Caco-2 (cell line): ENCODE measurements around the gene FMOD. TPM values are rescaled to one million over a fixed set of nuclear protein-coding genes. Genes with fewer than 3 reads are reported as not detected.
"Not testable (repeated sequence)": the region's sequence is repeated elsewhere in the genome, so short reads cannot be mapped to it uniquely, and the experiment has no call there.

ENCODE experiments used
- BruUV-seq: library from RNA; stranded (reverse); fragments of 400-500 nt; replicated peaks from 2 replicates; lab custom pipeline; 2021; lab: Mats Ljungman, UMichigan
- CTCF ChIA-PET: fragments of 300-600 bp; sonication (Branson Sonifier 250); formaldehyde crosslinking; loops from one replicate; lab custom pipeline; 2022; ENCODE audit warnings: antibody characterized with exemption; lab: Charles Lee
- POLR2A ChIA-PET: fragments of 300-600 bp; sonication (Branson Sonifier 250); formaldehyde crosslinking; loops from one replicate; lab custom pipeline; 2022; ENCODE audit warnings: antibody characterized with exemption; lab: Charles Lee
- DNase-seq, 2 experiments: peaks; one replicate each; pipeline versions ENCODE4 v3.0.0 to v3.0.0-alpha.2; 2020 to 2022
- H3K27me3 ChIP-seq: replicated peaks from 2 replicates; pipeline ENCODE4 v1.6.0; 2011; ENCODE audit warnings: low read length; ENCODE audit not compliant: control insufficient read depth, insufficient read depth
- H3K36me3 ChIP-seq: 2 replicates; pipeline ENCODE4 v1.5.1; 2011; ENCODE audit warnings: low read length; ENCODE audit not compliant: control insufficient read depth, insufficient read depth
- H3K4me1 ChIP-seq: fragments of 250-450 bp; sonication (Bioruptor Pico); 2 replicates; pipeline ENCODE4 v1.5.1; 2020; ENCODE audit warnings: mild to moderate bottlenecking
- H3K4me3 ChIP-seq: 2 replicates; pipeline ENCODE4 v1.5.1; 2011; ENCODE audit warnings: low read depth, mild to moderate bottlenecking, control low read depth, low read length
- H3K9me3 ChIP-seq: fragments of 250-450 bp; sonication (Bioruptor Pico); 2 replicates; pipeline ENCODE4 v1.5.1; 2020; ENCODE audit warnings: mild to moderate bottlenecking, moderate library complexity
- H3K27ac Mint-ChIP-seq: one replicate; pipeline ENCODE4 v1.8.0; 2022; ENCODE audit warnings: mixed read lengths; ENCODE audit not compliant: unreplicated experiment
- H3K27me3 Mint-ChIP-seq: one replicate; pipeline ENCODE4 v1.8.0; 2022; ENCODE audit warnings: mixed read lengths; ENCODE audit not compliant: insufficient read depth, unreplicated experiment
- H3K36me3 Mint-ChIP-seq: one replicate; pipeline ENCODE4 v1.8.0; 2022; ENCODE audit warnings: mild to moderate bottlenecking, mixed read lengths; ENCODE audit not compliant: insufficient read depth, unreplicated experiment
- H3K4me1 Mint-ChIP-seq: one replicate; pipeline ENCODE4 v1.8.0; 2022; ENCODE audit warnings: low read depth, mixed read lengths; ENCODE audit not compliant: unreplicated experiment
- H3K4me3 Mint-ChIP-seq: one replicate; pipeline ENCODE4 v1.8.0; 2022; ENCODE audit warnings: mild to moderate bottlenecking, moderate library complexity, mixed read lengths; ENCODE audit not compliant: unreplicated experiment
- H3K9me3 Mint-ChIP-seq: one replicate; pipeline ENCODE4 v1.8.0; 2022; ENCODE audit warnings: mixed read lengths; ENCODE audit not compliant: unreplicated experiment
- CTCF ChIP-seq, 2 experiments: fragments of 200-600 bp in 1 of 2; IDR thresholded peaks; 1 replicate in 1 of 2; 2 replicates in 1 of 2; pipeline versions ENCODE4 v1.5.1 to v1.8.0; 2011 to 2022; ENCODE audit warnings: antibody characterized with exemption in 1 of 2, control low read depth in 1 of 2, inconsistent platforms in 1 of 2, low read depth in 1 of 2, low read length in 1 of 2, mild to moderate bottlenecking in 1 of 2, moderate library complexity in 1 of 2; ENCODE audit not compliant: insufficient read depth in 1 of 2, severe bottlenecking in 1 of 2, unreplicated experiment in 1 of 2
- intact Hi-C: fragments of 100-400 bp; cut with micrococcal nuclease; formaldehyde crosslinking; loops from one replicate; pipeline ENCODE4 v1.10.0; 2022; ENCODE audit not compliant: unreplicated experiment
- total RNA-seq: library from RNA; stranded (reverse); gene quantifications from 2 replicates; pipeline ENCODE4 v1.2.3, GENCODE V29; 2022

The FMOD gene
- total RNA-seq, 1 experiment from 2014 or later, result 32.6 TPM

GRCh38 chr1:203300441-203301330 is 50.2 kb downstream of the FMOD start:
- TF ChIP-seq CTCF (IDR thresholded peaks at IDR 0.05; ENCODE audit: insufficient read depth in 1 of 2, low read depth in 1 of 2, low read length in 1 of 2, severe bottlenecking in 1 of 2, unreplicated experiment in 1 of 2), result no peak
- no peaks in the 10 kb centered on the region for H3K36me3 Mint-ChIP-seq
- intact Hi-C loops, result no loop called here
- no peaks in the 10 kb centered on the region for H3K9me3 Mint-ChIP-seq
- POLR2A ChIA-PET, result interaction anchor here (1.0 kb wide), 1 partner anchor 10 kb away, joined by 8 read pairs; no protein-coding TSS in a partner anchor
- no peak overlapping the region for H3K4me3 ChIP-seq
- H3K36me3 ChIP-seq, result no peaks in the 10 kb centered on the region
- peaks cover 19% of the 10 kb centered on the region for H3K4me1 ChIP-seq
- H3K4me1 Mint-ChIP-seq, result peaks cover 14% of the 10 kb centered on the region
- CTCF ChIA-PET, result no interaction called here
- H3K9me3 ChIP-seq, result no peaks in the 10 kb centered on the region
- no peaks in the 10 kb centered on the region for H3K27me3 Mint-ChIP-seq
- no peak for DNase-seq
- no TSS peak for BruUV-seq
- no peaks in the 10 kb centered on the region for H3K27me3 ChIP-seq
- H3K4me3 Mint-ChIP-seq, result no peak overlapping the region
- no peak overlapping the region for H3K27ac Mint-ChIP-seq

GRCh38 chr1:203299719-203300429 is 51.0 kb downstream of the FMOD start:
- intact Hi-C loops, H3K9me3 Mint-ChIP-seq, H3K27me3 ChIP-seq, H3K27ac Mint-ChIP-seq, H3K36me3 Mint-ChIP-seq, BruUV-seq, H3K9me3 ChIP-seq, CTCF ChIA-PET, H3K27me3 Mint-ChIP-seq, POLR2A ChIA-PET, DNase-seq, H3K4me3 Mint-ChIP-seq, H3K36me3 ChIP-seq, H3K4me3 ChIP-seq: not testable (repeated sequence)
- peaks cover 18% of the 10 kb centered on the region for H3K4me1 ChIP-seq
- H3K4me1 Mint-ChIP-seq, result peaks cover 14% of the 10 kb centered on the region

- H3K9me3 Mint-ChIP-seq, result no peaks in the 10 kb centered on the region
- no TSS peak for BruUV-seq
- Histone ChIP-seq H3K9me3 (no peaks in the 10 kb centered on the region), H3K4me1 (peaks cover 11% of the 10 kb centered on the region), H3K27me3 (no peaks in the 10 kb centered on the region), H3K36me3 (no peaks in the 10 kb centered on the region), H3K4me3 (no peak overlapping the region)
- H3K27ac Mint-ChIP-seq, result no peak overlapping the region
- H3K4me1 Mint-ChIP-seq, result peaks cover 11% of the 10 kb centered on the region
- H3K27me3 Mint-ChIP-seq, result no peaks in the 10 kb centered on the region
- ChIA-PET POLR2A (no interaction called here), CTCF (no interaction called here)
- no peak for TF ChIP-seq CTCF (IDR thresholded peaks at IDR 0.05; ENCODE audit: insufficient read depth in 1 of 2, low read depth in 1 of 2, low read length in 1 of 2, severe bottlenecking in 1 of 2, unreplicated experiment in 1 of 2)
- no peak for DNase-seq
- no peaks in the 10 kb centered on the region for H3K36me3 Mint-ChIP-seq
- H3K4me3 Mint-ChIP-seq, result no peak overlapping the region
- intact Hi-C loops, result no loop called here
Measured at GRCh38 chr1:203299169-203299568, 51.8 kb downstream of the FMOD start.
